Measurements from ENCODE around the gene CLRN2.

The CLRN2 gene, protein sequence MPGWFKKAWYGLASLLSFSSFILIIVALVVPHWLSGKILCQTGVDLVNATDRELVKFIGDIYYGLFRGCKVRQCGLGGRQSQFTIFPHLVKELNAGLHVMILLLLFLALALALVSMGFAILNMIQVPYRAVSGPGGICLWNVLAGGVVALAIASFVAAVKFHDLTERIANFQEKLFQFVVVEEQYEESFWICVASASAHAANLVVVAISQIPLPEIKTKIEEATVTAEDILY

DNA sequence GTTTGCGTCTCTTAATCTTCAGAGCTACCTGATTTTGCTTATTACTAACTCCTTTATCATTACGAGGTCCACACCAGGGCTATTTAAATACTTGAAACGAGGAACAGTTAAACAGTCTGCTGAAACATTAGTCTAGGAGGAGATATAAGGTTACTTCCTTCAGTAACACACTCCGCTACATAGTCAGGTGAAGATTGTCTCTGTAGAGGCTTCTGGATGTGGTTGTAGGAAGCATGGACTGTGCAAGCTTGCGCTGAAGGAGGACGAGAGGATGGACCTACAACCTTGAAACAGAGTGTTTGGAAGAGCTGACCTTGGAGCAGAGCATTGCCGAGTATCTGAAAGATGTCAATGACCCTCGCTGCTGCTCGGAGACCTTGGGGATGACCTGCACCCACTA lies at the start of gene CLRN2:
Gene CLRN2 (plus strand): TSS at position 301 of the 400 bp plus-strand sequence. CDS start 102 bp downstream, outside the sequence.
- no peak for DNase-seq

DNA sequence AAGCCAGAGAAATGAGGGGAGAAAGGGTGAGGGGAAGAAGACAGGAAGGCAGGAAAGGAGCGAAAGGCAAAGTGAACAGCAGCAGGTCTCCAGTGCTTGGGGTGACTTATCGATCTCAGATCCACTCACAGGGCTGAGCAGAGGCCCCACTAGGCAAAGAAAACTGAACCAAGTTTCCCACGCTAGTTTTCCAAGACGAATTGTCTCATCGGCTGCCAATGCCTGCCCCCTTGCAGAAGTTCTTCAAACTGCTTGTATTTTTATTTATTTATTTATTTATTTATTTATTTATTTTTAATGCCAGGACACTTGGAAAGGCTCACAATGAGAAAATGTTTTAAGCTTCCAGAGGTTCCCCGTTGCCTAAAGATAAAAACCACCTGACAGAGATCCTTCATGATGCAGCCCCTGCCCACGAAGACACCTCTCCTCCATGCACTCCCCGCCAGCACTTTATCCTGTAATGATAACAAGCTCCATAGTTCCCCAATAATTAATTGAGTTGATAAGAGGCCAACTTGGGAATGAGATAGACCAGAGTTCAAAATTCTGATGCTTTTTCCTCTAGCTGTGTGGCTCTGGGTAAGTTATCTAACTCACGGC lies 46.2 kb upstream of the CLRN2 start:
- DNase-seq: no peak

DNA sequence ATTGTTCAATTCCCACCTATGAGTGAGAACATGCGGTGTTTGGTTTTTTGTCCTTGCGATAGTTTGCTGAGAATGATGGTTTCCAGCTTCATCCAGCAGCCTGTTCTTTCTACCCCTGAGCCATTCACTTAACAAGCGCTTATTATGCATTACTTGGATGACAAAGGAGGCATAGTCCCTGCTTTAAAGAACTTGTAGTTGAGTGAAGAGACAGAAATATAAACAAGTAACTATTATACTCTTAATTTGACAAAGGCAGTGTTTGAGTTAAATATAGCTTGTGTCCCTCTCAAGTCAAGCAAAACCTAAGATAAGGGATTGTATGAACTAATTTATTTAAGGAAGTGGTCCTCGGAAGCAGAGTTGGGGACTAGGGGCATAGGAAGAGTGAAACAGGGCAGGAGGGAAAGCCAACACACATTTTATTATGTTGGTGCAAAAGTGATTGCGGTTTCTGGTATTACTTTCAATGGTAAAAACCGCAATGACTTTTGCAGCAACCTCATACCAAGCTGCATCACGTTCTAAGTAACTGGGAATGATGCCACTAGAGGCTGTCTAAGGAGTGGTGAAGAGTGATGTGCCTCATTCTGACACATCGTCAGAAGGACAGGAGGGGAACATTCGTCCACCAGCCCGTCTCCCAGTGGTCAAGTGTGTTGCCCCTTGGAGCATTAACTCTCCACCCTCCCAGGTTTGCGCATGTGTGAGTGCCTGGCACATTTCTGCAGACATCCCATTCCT lies 44.9 kb upstream of the CLRN2 start:
- no peak for DNase-seq

DNA sequence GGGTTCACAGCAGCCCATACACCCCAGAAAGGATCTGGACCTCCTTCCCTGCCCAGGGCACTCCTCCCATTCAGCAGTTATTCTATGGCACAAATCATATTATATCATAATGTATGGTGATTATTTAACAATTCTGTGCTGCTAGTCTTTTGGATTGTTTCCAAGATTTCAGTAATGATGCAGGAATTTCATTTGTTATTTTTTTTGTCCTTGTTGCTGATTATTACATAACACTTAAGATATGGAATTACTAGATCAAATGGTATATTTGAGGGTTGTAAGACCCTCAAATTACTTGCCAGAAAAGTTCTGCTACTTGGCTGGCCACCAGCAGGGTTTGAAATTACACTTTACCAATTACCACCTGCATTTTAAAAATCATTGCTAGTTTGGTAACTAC lies 39.5 kb upstream of the CLRN2 start:
- DNase-seq: no peak

DNA sequence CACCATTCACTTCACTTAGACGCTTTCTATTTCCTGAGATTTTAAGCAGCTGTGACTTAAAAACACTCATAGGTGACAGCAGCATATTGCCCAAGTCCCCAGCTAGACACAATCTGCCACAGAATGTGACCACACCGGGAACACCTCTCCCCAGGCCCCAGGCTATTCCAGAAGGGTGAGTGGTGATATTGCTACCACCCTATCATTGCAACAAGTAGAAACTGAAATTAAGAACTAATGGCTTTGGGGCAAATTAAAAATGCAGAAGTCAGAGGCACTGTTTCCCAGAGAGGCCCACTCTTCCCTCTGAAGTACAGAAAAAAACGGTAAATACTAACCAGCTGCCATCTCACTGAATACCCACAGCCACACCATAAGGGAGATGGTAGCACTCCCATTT lies 38.1 kb upstream of the CLRN2 start:
- DNase-seq: no peak

DNA sequence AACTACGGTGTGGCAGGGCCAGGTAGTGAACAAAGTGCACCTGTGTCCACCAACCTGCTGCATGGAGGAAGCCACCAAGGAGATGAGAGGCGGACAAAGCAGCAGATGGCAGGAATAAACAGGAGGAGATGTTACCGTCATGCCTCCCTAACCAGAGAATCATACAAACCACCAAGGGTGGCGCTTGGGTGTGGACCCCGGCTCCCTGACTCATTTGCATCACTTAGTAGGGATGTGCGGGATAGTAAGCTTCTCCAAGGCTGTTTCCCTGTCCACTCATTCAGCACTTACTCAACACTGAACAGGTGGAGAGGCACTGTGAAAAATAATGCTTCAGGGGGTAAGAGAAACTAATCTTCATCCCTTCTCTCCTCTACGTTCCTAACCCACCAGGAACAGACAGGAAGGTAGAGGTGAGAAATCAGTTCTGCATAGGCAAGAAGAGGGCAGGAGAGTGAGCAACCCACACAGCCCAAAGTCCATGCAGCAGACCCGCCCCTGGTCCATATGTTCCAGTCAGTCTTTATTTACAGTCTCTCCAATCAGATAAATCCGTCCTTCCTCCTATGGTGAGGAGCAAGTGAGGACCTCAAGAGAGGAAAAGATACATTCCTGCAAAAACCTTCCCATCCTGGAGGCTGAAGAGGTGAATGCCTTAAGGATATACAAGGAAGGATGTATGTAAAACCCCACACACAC lies 37.0 kb upstream of the CLRN2 start:
- DNase-seq: no peak

DNA sequence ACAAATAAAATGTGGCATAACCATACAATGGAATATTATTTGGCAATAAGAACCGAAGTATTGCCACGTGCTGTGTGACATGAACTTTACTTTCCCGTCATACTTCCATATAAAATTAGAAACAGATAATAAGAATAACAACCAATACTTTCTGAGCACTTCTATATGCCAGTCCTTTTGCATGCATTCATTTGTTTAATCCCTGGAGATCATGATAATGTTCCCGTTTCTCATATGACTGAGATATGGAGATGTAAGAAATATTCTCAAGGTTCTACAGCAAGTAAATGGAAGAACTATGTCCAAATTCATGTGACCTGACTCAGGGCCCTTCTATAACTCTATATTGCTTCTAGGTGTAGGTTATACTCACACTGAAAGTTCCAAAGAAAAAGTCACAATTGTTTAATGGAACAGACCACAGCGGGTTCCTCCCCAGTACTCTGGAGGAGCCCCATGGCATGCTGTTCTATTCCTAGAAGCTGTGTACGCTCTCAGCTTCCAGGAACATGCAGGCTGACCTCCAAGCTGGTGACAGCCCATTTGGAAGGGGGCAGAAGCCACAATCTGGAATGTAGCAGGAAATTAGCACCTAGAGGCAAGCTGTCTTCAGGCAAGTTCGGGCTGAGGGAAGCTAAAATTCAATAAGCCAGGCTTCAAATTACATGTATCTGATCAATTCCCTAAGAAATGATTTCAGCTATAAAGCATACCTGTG lies 34.6 kb upstream of the CLRN2 start:
- no peak for DNase-seq

DNA sequence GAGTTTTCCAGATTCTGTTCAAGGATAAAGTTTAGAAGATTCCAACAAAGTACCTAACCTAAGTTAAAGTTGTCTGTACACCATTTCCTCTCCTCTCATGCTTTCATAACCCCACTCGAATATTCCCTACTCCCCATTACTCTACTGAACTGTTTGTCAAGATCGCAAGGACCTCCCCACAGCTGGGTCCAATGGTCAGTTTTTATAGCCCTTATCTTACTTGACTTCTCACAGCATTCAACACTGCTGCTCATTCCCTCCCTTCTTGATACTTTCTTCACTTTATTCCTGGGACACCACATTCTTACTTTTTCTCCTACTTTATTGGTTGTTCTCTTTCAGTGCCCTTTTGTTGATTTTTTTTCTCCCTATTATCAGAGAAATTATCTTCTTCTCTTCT lies 34.0 kb upstream of the CLRN2 start:
- no peak for DNase-seq

DNA sequence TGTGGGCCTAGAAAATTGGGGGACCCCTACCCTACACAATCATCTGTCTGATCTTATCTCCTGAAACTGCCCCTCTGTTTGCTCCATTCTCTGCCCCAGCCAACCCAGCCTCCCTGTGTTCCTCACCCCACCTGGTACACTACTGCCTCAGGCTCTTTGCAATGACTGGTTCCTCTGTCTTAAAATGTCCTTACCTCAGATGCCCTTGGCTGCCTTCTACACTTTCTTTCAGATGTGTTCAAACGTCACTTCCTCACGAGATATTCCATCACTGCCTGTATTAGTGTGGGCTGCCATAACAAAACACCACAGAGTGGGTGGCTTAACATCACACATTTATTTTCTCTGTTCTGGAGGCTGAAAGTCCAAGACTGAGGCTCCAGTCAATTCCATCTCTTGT lies 32.2 kb upstream of the CLRN2 start:
- no peak for DNase-seq

DNA sequence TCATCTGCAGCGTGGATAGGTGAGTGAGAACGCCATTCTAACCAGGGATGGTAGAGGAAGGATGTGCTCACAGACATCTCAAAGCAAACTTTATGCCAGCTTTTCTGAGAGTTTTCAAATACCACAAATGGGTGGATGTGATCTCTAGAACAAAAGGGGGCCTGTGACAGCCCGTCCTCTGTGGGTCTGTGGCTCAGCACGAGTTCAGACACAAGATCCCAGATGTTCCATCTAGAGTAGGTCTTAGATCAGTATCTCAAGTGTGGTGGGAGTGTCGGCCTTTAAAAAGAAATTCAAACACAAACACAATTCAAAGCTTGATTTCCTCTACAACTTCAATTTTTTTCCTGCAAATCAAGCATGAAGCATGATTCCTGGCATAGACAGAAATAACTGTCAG lies 25.8 kb upstream of the CLRN2 start:
- DNase-seq: no peak

DNA sequence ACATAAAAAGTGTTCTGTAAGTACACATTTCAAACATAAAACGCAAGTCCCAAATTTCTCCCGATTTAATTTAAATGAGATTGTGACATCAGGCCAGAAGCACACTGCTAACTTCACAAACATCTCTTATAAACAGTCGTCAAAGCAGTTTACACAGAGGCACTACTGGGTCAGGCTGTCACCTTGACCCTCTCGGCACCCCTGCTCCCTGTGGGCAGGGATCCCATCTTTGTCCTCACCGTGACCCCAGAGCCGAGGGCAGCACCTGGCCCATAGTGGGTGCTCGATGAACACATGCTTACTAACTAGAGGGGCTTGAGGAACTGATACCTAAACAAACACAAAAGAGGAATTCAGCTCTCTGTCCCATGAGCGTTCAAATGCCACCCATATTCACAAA lies 25.2 kb upstream of the CLRN2 start:
- DNase-seq: no peak

DNA sequence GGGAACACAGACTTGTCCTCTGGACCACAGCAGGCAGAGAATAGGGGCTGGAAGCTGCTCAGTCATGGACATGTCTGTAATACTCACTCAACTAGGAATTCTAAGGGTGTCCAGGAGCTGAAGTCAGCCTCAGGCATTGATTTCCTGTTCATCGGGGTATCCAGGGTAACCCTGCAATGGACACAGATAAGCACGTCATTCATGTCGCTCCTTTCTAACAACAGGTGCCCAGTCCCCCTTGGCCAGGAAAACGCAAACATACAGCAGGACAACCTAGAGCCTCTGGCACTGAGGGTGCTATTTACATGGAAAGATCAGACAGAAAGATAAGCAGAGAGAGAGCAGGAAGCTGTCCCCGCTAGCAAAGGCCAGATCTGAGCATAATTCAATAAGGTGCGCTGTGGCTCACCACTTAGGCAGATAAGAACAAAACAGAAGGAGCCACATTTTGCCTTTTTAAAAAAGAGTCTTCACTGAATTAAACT lies 24.3 kb upstream of the CLRN2 start:
- DNase-seq: no peak

DNA sequence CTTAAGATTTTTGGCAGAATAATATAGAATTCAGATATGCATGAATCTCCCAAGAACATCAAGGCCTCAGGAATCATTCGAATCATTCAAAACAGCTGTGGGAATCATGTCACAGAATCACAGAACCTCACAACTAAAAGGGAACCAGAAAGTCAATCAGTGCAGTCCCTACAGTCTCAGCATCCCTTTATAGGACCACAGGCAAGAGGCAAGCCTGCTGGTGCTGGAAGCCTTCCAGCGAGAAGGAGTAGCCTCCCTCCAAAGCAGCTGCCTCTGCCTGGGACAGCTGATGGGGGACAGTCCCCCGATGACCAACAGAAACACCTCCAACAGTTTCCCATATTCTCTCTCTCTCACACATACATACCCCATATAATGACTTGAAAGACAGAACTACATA lies 23.8 kb upstream of the CLRN2 start:
- DNase-seq: no peak

DNA sequence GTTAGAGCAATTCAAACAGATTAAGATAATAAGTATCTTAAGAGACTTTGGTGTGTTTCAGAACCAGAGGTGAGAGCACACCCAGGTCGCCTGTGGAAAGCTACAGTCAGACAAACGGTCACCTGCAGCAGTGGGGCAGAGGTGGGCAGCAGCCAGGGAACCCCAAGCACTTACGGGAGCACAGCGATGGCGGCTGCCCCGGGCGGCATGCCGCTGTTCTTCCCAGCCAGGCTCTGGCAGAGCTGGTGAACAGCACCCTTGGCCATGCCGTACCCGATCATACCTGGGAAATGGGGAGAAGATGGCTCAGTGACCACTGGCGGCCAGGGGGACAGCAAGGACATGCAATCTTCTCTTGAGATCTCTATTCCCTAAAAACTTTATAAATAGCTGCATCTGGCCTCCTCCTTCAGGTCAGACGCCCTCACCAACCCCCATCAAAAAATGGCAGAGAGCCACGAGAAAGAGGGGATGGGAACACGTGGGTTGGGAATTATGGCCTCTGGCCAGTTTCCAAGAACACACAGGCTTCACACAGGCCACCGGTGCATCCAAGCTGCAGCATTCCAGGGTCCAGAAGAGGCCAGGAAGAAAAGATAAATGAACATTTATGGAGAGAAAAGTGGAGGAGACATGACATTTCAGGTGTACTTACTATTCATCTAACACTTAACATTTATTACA lies 22.8 kb upstream of the CLRN2 start:
- no peak for DNase-seq

DNA sequence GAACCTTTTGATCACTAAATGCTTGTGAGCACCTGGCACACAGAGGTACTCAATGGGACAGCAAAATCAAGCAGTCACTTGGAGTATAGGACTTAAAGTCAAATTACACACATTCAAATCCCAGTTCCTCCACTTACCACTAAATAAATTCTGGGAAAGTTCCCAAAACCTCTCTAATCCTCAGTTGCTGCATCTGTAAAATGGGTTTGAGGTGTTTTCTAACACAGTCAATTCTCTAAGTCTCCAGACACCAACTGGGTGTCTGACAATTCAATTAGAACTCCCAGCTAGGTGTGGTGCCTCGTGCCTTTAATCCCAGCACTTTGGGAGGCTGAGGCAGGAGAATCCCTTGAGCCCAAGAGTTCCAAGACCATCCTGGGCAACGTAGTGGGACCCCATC lies 22.1 kb upstream of the CLRN2 start:
- DNase-seq: no peak

DNA sequence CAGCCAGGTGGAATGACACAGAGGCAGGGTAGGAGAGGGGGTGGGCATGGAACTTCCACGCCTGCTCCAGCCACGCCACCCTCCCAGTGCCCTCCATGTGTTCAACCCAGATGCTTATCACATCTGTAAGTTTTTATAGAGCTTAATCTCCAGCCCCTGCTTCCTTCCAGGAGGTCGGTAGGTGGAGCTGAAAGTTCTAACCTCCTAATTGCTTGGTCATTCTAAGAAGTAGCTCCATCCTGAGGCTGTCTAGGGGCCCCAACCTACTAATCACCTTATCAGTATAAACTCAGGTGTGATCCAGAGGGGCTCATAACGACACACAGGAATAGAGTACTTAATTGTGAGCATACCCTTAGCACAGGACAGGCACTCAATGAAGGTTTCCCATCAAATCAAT lies 21.3 kb upstream of the CLRN2 start:
- no peak for DNase-seq

DNA sequence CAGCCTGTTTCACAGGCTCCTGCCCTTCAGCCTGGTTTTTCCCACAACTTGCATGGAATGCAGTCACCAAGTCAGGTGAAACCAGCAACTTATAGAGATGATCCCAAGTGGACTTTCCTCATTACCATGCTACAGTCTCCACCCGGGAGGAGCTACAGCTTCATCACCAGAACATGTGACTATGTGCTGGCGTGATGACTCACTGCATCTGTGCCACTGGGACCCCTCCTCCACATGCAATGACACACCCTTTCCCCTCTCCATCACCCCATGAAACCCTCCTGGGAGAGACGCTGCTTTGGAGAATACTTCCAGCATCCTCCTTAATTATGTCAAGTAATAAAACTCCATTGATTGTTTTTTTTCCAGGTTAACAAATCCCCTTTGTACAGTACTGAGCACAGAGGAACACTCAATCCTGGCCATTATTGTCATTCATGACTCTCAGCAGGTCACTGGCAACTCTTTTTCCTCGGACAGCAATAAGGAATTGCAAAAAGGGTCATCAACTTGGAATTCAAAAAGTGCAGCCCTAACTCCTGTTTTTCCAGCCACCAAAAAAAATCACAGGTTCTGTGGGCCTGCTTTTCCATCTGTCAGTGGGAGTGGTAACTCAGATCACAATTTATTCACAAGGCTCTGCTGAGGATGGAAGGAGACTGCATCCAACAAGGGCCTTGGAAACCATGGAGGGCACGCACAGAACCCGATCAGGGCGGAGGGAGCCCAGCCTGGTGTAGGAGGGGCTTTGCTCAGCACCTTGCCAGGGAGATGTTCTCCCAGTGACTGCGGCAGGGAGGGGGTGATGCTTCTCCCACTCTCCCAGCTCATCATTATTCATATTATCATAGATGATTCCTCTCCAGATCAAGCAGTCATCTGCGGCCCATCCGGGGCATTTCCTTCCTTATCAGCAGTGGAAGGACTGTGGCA lies 20.4 kb upstream of the CLRN2 start:
- DNase-seq: no peak

DNA sequence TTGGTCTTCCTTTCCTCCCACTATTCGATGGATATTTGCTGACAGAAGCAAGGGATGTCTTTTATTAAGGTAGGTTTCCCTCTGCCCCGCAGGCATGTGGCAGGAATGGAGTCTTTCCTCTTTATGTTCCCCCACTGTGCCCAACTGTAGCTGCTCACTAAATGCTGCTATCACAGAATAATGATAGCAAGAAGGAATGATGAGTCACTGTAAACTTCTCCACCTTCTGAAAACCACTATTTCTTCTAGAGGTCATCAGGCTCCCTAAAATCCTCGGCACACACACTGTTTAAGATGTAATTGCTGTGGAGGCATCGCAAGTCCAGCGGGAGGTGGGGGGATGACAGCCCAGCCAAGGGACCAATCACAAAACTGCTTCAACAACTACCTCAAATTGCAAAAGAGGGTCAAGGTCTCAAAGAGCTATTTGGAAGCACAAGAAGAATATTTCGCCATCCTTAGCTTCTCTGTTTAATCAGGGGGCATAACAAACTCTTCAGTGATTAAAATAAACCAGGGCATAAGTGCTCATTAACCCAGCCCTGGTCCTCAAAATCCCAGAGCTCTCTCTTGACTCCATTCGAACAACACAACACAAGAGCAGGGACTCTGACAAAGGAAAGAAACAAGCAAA lies 17.0 kb upstream of the CLRN2 start:
- DNase-seq: no peak

DNA sequence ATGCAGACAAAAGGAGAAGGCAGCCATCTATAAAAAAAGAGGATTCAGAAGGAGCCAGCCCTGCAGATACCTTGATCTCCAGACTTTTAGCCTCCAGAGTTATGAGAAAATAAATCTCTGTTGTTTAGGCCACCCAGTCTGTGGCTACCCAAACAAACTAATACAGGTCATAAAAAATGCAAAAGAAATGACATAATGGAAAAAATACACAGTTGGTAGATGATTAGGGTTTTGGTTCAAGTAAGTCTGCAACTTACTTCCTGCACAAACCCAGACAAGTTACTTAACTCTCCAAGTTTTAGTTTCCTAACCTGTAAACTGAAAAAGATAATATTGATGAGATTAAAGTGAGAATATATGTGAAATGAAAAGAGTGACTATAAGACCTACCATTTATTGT lies 14.4 kb upstream of the CLRN2 start:
- no peak for DNase-seq

DNA sequence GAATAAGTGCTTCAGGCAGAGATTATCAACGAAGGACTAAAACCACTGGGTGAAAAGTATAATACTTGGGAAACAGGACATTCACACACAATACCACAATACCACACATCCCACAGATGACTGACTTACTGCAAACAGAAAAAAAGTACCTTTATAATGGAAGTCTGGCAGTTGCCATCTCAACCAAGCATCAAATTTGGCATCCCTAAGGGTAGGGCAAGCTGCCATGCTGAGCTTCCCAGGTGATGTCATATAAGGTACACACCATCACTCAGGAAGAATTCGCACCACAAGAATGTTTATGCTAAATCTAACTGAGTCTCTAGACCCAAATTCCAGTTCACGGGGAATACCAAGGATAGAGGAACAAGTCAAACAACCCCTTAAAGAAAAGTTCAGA lies 12.2 kb upstream of the CLRN2 start:
- no peak for DNase-seq

DNA sequence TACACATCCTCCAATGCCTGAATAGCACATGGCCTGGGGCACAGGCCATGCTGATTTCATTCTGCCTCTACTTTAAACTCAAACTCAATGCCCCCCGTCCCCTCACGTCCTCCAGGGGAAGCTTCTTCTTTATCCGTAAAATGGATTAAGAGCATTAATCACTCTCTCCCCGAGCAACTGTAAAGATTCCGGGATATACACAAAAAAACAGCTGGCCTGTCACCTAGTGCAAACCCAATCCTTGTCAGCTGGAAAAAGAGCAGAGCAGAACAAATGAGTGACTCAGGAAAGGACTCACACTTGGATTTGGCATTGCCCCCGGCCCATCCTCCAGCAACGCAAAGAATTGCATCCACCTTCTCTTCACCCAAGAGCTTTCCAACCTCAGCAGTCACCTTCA lies 10.9 kb upstream of the CLRN2 start:
- DNase-seq: no peak
